PFSK-1 (cell line): ENCODE measurements around the gene CD44.

Experiments
- FOXP2 ChIP-seq: optimal IDR thresholded peaks from 2 replicates; pipeline ENCODE3; 2011; ENCODE audit warnings: borderline replicate concordance, control low read depth, inconsistent platforms; ENCODE audit not compliant: insufficient read depth; ENCODE audit errors: extremely low read length, extremely low read depth
- POLR2AphosphoS5 ChIP-seq: IDR thresholded peaks from 2 replicates; pipeline ENCODE4 v1.6.1; 2012; ENCODE audit warnings: low read depth, mild to moderate bottlenecking, control low read depth, low read length, moderate library complexity
- SIN3A ChIP-seq: IDR thresholded peaks from 2 replicates; pipeline ENCODE4 v1.6.1; 2012; ENCODE audit warnings: mild to moderate bottlenecking, low read length, moderate library complexity, borderline replicate concordance; ENCODE audit not compliant: insufficient read depth
- TAF1 ChIP-seq: IDR thresholded peaks from 2 replicates; pipeline ENCODE4 v1.6.1; 2012; ENCODE audit warnings: low read length, control low read depth, borderline replicate concordance; ENCODE audit not compliant: insufficient read depth
- TF ChIP-seq, protein P1 (sequence below), 2 experiments: IDR thresholded peaks; 2 replicates each; pipeline versions ENCODE4 v1.6.1 to v1.8.0; 2011 to 2012; ENCODE audit warnings: low read depth in 2 of 2, low read length in 2 of 2, control low read depth in 1 of 2, inconsistent platforms in 1 of 2, mild to moderate bottlenecking in 1 of 2, moderate library complexity in 1 of 2; ENCODE audit not compliant: insufficient read depth in 1 of 2

CD44 gene

GRCh38 chr11:35160246-35160824, 21.4 kb downstream of the CD44 start:
- TF ChIP-seq FOXP2 (no peak), TAF1 (no peak)

DNA sequence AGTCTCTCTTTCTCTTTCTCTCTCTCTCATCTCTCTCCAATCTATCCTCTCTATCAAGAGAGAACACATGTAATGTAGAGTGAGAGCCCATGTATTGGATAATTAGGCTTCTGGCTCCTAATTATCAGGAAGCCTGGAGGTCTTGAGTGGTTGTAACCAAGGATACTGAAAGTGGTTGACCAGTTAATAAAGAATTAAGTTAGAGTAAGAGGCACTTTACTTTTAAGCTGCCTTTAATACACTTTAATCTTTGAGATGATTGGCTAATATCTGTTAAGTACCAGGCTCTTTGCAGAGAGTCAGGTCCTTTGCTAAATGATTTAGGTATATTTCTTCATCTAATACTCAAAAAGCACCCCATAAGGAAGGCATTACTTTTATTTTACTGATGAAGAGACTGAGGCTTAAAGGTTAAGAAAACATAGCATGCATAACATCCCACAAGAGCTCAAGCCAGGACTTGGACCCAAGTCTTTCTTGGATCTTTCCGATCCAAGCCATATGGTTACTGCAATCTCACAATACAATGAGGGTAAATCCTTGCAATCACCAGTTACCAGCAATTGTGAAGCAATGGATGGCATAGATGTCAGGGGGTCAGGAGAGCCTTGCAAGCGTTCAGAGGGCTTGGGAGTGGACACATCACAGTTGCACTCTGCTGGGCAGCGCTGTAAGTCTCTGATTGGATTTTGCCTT, 22.1 kb downstream of the CD44 start:
- TF ChIP-seq POLR2AphosphoS5 (no peak), FOXP2 (no peak), SIN3A (no peak), TAF1 (no peak)
- TF ChIP-seq, protein P1, sequence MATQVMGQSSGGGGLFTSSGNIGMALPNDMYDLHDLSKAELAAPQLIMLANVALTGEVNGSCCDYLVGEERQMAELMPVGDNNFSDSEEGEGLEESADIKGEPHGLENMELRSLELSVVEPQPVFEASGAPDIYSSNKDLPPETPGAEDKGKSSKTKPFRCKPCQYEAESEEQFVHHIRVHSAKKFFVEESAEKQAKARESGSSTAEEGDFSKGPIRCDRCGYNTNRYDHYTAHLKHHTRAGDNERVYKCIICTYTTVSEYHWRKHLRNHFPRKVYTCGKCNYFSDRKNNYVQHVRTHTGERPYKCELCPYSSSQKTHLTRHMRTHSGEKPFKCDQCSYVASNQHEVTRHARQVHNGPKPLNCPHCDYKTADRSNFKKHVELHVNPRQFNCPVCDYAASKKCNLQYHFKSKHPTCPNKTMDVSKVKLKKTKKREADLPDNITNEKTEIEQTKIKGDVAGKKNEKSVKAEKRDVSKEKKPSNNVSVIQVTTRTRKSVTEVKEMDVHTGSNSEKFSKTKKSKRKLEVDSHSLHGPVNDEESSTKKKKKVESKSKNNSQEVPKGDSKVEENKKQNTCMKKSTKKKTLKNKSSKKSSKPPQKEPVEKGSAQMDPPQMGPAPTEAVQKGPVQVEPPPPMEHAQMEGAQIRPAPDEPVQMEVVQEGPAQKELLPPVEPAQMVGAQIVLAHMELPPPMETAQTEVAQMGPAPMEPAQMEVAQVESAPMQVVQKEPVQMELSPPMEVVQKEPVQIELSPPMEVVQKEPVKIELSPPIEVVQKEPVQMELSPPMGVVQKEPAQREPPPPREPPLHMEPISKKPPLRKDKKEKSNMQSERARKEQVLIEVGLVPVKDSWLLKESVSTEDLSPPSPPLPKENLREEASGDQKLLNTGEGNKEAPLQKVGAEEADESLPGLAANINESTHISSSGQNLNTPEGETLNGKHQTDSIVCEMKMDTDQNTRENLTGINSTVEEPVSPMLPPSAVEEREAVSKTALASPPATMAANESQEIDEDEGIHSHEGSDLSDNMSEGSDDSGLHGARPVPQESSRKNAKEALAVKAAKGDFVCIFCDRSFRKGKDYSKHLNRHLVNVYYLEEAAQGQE (IDR thresholded peaks at IDR 0.05; ENCODE audit: insufficient read depth in 1 of 2, low read depth in 2 of 2, low read length in 2 of 2), result no peak

DNA sequence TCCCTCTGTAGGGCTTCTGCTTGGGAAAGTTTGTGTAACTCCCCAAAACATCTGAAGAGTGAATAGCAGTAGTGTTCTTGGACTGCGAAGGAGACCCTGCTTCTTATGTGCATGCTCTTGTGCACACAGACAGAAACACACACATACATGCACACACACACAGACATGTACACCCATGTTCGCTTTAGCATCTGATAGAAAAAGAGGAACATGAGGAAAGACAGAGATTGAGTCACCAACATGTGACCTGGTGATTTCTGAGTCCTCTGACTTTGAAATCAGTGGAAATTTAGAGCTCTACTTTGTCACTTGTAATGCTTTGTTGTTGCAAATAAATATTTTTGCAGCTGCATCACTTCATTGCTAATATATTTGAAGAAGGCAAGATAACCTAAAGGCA, 23.8 kb downstream of the CD44 start:
- TF ChIP-seq TAF1 (no peak), SIN3A (no peak)
- TF ChIP-seq, protein P1 (IDR thresholded peaks at IDR 0.05; ENCODE audit: insufficient read depth in 1 of 2, low read depth in 2 of 2, low read length in 2 of 2), result no peak

DNA sequence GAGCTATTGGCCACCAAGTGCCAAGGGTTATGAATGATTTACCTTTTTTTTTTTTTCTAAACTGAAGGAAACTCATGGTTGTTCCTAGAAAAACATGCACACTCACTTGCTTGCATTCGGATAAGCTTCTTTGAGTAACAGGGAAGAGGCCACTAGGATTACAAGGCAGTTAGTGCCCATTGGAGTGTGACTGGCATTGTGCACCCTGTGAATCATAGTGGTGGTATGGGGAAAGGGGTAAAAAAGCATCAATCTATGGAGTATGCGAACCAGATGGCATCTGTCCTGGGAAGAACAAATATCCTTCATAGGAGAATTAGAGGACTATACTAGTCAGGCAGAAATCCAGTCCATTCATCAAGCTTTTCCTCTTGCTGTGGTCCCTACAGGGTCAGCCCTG, 24.2 kb downstream of the CD44 start:
- TF ChIP-seq FOXP2 (no peak), POLR2AphosphoS5 (no peak), TAF1 (no peak), SIN3A (no peak)
- TF ChIP-seq, protein P1 (IDR thresholded peaks at IDR 0.05; ENCODE audit: insufficient read depth in 1 of 2, low read depth in 2 of 2, low read length in 2 of 2), result no peak

DNA sequence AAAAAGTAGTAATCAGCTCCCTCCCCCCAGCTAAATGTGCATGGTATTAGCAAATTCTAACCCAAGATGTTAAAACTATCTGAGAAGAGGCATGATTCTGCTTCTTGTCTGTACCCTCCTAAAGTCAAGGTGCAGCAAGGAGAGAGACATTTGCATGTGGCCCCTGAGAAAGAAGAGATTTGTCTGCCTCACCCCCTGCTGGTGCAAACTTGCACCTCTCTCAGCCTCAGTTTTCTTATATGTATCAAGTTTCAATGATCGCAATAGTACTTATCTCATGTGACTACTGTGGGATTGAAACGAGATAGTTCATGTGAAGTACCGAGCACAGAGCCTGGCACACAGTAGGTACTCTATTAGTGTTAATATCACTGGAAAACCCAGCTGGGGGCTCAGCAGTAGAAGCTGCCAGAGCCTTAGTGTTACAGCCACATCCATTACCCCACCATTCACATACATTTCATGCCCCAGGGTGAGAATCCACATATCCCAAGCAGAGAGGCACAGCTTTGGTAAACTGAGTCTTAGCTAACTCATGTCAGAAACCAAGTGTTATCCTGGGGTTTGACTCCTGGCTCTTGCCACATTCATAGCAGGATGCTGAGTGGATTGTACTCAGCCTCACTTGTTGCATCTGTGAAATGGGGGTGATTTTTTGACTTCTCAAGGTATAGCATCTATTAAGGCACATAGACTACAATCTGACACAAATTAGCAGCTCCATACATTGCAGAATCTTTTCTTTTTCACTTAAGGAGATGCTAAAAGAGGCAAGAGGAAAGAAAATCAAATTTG, 24.9 kb downstream of the CD44 start:
- TF ChIP-seq POLR2AphosphoS5 (no peak), TAF1 (no peak), SIN3A (no peak), FOXP2 (no peak)
- TF ChIP-seq, protein P1 (IDR thresholded peaks at IDR 0.05; ENCODE audit: insufficient read depth in 1 of 2, low read depth in 2 of 2, low read length in 2 of 2), result no peak
